ENCODE measurements around the gene GMPS.
"Not testable (repeated sequence)": the region's sequence is repeated elsewhere in the genome, so short reads cannot be mapped to it uniquely, and the experiment has no call there.

Gene GMPS

DNA sequence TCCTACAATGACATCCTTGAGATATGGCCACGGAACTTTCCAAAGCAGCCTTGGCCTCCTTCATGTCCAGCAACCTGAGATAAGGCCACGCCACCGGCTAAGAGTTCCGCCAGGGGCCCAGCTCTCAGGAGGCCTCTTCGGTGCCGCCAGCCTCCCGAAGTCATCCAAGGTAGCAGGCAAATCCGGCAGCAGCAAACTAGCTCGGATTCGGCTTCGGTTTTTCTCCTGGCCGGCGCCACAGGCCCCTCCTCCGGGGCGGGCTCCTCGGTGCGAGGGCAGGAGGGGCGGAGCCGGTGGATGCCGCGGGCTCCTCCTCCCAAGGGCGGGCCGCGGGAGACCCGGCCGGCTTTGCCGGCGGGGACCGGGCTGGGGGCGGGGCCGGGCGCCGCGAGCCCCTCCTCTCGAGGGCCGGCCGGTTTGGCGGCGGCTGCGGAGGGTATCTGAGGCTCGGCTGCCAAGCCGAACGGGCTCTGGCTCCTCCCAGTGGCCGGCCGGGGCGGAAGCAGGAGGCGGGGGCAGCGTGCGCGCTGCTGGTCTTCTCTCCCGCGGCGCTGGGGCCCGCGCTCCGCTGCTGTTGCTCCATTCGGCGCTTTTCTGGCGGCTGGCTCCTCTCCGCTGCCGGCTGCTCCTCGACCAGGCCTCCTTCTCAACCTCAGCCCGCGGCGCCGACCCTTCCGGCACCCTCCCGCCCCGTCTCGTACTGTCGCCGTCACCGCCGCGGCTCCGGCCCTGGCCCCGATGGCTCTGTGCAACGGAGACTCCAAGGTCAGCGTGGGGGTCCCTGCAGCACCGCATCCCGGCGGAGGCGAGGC, at the start of gene GMPS:
Gene GMPS, plus strand, starts transcription at position 518 of the 812 bp plus-strand sequence. Its CDS starts 221 bp downstream, at position 739.
- TF ChIP-seq, protein P1, sequence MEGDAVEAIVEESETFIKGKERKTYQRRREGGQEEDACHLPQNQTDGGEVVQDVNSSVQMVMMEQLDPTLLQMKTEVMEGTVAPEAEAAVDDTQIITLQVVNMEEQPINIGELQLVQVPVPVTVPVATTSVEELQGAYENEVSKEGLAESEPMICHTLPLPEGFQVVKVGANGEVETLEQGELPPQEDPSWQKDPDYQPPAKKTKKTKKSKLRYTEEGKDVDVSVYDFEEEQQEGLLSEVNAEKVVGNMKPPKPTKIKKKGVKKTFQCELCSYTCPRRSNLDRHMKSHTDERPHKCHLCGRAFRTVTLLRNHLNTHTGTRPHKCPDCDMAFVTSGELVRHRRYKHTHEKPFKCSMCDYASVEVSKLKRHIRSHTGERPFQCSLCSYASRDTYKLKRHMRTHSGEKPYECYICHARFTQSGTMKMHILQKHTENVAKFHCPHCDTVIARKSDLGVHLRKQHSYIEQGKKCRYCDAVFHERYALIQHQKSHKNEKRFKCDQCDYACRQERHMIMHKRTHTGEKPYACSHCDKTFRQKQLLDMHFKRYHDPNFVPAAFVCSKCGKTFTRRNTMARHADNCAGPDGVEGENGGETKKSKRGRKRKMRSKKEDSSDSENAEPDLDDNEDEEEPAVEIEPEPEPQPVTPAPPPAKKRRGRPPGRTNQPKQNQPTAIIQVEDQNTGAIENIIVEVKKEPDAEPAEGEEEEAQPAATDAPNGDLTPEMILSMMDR (conservative IDR thresholded peaks at IDR 0.05; ENCODE audit: low read length), result peak; percentile 13; the same call in 1 of the 2 replicates
- no peak for TF ChIP-seq EZH2phosphoT487 (IDR thresholded peaks at IDR 0.05; ENCODE audit: borderline replicate concordance)
- Histone ChIP-seq H3K79me2 (ENCODE audit: insufficient read depth, low read length) (peaks cover 48% of the 10 kb centered on the region), H4K20me1 (ENCODE audit: insufficient read depth, low read length, poor library complexity, severe bottlenecking) (peaks cover 45% of the 10 kb centered on the region), H3K4me2 (ENCODE audit: low read depth, low read length, poor library complexity, severe bottlenecking) (peak within 1 kb of the TSS; percentile 95), H3K9ac (ENCODE audit: low read depth, low read length, poor library complexity, severe bottlenecking) (peak within 1 kb of the TSS; percentile 99), H3F3A (ENCODE audit: low read depth) (no peaks in the 10 kb centered on the region), H3K27me3 (ENCODE audit: insufficient read depth, low read length, poor library complexity, severe bottlenecking) (peaks cover 8% of the 10 kb centered on the region), H3K36me3 (ENCODE audit: insufficient read depth, low read length) (no peaks in the 10 kb centered on the region), H2AFZ (ENCODE audit: low read length) (peak within 1 kb of the TSS; percentile 95), H3K4me3 (ENCODE audit: low read length, poor library complexity, severe bottlenecking) (peak within 1 kb of the TSS; percentile 94), H3K9me3 (ENCODE audit: insufficient read depth, low read depth, low read length) (no peaks in the 10 kb centered on the region), H3K4me1 (ENCODE audit: insufficient read depth, low read length, poor library complexity, severe bottlenecking) (peaks cover 33% of the 10 kb centered on the region), H3K9me2 (replicated peaks; ENCODE audit: low read depth, low read length) (no peaks in the 10 kb centered on the region)

DNA sequence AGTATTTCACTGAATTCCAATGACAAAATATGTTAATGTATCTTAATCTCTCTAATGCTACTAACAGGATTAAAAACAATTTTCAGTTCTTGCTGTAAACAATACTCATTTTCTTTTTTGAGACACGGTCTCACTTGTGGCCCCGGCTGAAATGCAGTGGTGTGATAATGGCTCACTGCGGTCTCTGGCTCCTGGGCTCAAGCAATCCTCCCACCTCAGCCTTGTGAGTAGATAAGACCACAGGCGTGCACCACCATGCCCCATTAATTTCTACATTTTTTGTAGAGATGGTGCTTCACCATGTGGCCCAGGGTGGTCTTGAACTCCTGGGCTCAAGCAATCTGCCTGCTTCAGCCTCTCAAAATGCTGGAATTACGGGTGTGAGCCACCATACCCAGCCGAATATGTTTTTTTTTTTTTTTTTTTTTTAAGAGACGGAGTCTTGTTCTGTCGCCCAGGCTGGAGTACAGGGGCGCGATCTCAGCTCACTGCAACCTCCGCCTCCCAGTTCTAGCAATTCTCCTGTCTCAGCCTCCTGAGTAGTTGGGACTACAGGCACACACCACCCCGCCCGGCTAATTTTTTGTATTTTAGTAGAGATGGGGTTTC, 41.9 kb upstream of the GMPS start:
- H3K36me3 ChIP-seq (ENCODE audit: insufficient read depth, low read length), result peaks cover 12% of the 10 kb centered on the region; the same call in 1 of the 2 replicates
- not testable (repeated sequence) for H3K4me2 ChIP-seq (ENCODE audit: low read depth, low read length, poor library complexity, severe bottlenecking); H3K9me3 ChIP-seq (ENCODE audit: insufficient read depth, low read depth, low read length); H2AFZ ChIP-seq (ENCODE audit: low read length); H3K4me1 ChIP-seq (ENCODE audit: insufficient read depth, low read length, poor library complexity, severe bottlenecking); H3K9ac ChIP-seq (ENCODE audit: low read depth, low read length, poor library complexity, severe bottlenecking); H3K4me3 ChIP-seq (ENCODE audit: low read length, poor library complexity, severe bottlenecking); H3K27me3 ChIP-seq (ENCODE audit: insufficient read depth, low read length, poor library complexity, severe bottlenecking); H3K79me2 ChIP-seq (ENCODE audit: insufficient read depth, low read length); H3K9me2 ChIP-seq (replicated peaks; ENCODE audit: low read depth, low read length); H4K20me1 ChIP-seq (ENCODE audit: insufficient read depth, low read length, poor library complexity, severe bottlenecking); H3F3A ChIP-seq (ENCODE audit: low read depth)

DNA sequence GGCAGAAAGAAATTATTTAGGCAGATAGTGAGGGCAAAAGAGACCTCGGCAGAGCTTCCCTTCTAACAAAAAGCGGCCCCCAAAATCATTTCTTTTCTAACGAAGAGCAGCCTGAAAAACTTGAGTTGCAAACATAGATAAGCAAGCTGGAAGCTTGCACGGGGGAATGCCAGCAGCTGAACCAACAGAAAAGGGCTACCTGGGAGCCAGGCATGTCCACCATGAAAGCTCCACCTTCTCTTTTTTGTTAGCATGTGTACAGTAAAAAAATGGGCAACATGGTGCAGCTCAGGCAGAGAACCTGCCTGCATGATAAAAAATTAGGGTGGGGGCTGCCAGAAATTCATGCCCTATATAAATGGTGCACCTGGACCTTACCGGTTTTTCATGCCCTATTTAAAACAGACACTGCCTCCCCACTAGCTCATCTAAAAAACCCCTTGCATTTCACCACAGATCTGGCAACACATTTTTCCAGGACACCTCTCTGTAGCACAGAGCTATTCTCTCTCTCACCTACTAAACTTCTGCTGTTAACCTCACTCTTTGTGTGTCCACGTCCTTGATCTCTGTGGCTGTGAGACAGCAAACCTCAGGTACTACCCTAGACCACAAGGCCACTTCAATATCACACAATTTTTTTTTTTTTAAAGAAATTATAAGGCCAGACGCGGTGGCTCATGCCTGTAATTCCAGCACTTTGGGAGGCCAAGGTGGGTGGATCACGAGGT, 34.9 kb upstream of the GMPS start:
- Histone ChIP-seq H3K79me2 (ENCODE audit: insufficient read depth, low read length) (no peaks in the 10 kb centered on the region), H3K36me3 (ENCODE audit: insufficient read depth, low read length) (no peaks in the 10 kb centered on the region), H3K27me3 (ENCODE audit: insufficient read depth, low read length, poor library complexity, severe bottlenecking) (no peaks in the 10 kb centered on the region), H4K20me1 (ENCODE audit: insufficient read depth, low read length, poor library complexity, severe bottlenecking) (no peaks in the 10 kb centered on the region), H3F3A (ENCODE audit: low read depth) (no peaks in the 10 kb centered on the region), H2AFZ (ENCODE audit: low read length) (no peak overlapping the region), H3K9me3 (ENCODE audit: insufficient read depth, low read depth, low read length) (no peaks in the 10 kb centered on the region), H3K9ac (ENCODE audit: low read depth, low read length, poor library complexity, severe bottlenecking) (no peak overlapping the region), H3K4me3 (ENCODE audit: low read length, poor library complexity, severe bottlenecking) (no peak overlapping the region), H3K9me2 (replicated peaks; ENCODE audit: low read depth, low read length) (no peaks in the 10 kb centered on the region), H3K4me1 (ENCODE audit: insufficient read depth, low read length, poor library complexity, severe bottlenecking) (no peaks in the 10 kb centered on the region), H3K4me2 (ENCODE audit: low read depth, low read length, poor library complexity, severe bottlenecking) (no peak overlapping the region)
- TF ChIP-seq, protein P1 (conservative IDR thresholded peaks at IDR 0.05; ENCODE audit: low read length), result no peak
- TF ChIP-seq EZH2phosphoT487 (IDR thresholded peaks at IDR 0.05; ENCODE audit: borderline replicate concordance), result no peak

Data from Loucy (cell line).